Activated T-cell treated with anti-CD3 and anti-CD28 coated beads, Interleukin-2, amount 50 U/mL, for 24 hours (primary cell): ENCODE measurements around the gene LDLRAD4.

Experiments used
- DNase-seq: peaks from one replicate; pipeline ENCODE4 v3.0.0-alpha.2; 2020
- H3K27ac Mint-ChIP-seq: 2 replicates; pipeline ENCODE4 v1.8.0; 2020; ENCODE audit warnings: mild to moderate bottlenecking, mixed read lengths
- H3K27me3 Mint-ChIP-seq: 2 replicates; pipeline ENCODE4 v1.8.0; 2020; ENCODE audit warnings: mixed read lengths
- H3K36me3 Mint-ChIP-seq: 2 replicates; pipeline ENCODE4 v1.8.0; 2020; ENCODE audit warnings: low read depth, mixed read lengths
- H3K4me1 Mint-ChIP-seq: 2 replicates; pipeline ENCODE4 v1.8.0; 2020; ENCODE audit warnings: low read depth, mixed read lengths
- H3K4me3 Mint-ChIP-seq: 2 replicates; pipeline ENCODE4 v1.8.0; 2020; ENCODE audit warnings: mild to moderate bottlenecking, moderate library complexity, mixed read lengths
- H3K9me3 Mint-ChIP-seq: 2 replicates; pipeline ENCODE4 v1.8.0; 2020; ENCODE audit warnings: mixed read lengths

Gene LDLRAD4

GRCh38 chr18:13614641-13615288 is 396.2 kb downstream of the LDLRAD4 start:
- peak overlapping the region; percentile 77 for H3K4me3 Mint-ChIP-seq
- no peaks in the 10 kb centered on the region for H3K9me3 Mint-ChIP-seq
- no peaks in the 10 kb centered on the region for H3K27me3 Mint-ChIP-seq
- peaks cover 87% of the 10 kb centered on the region for H3K4me1 Mint-ChIP-seq
- H3K27ac Mint-ChIP-seq = peak overlapping the region; percentile 93
- peaks cover 27% of the 10 kb centered on the region for H3K36me3 Mint-ChIP-seq
- peak; percentile 60 for DNase-seq

GRCh38 chr18:13615432-13615861 is 396.9 kb downstream of the LDLRAD4 start:
- H3K4me3 Mint-ChIP-seq = peak overlapping the region; percentile 77
- no peak for DNase-seq
- no peaks in the 10 kb centered on the region for H3K27me3 Mint-ChIP-seq
- no peaks in the 10 kb centered on the region for H3K9me3 Mint-ChIP-seq
- H3K36me3 Mint-ChIP-seq = peaks cover 30% of the 10 kb centered on the region
- peaks cover 85% of the 10 kb centered on the region for H3K4me1 Mint-ChIP-seq
- peak overlapping the region; percentile 93 for H3K27ac Mint-ChIP-seq

DNA sequence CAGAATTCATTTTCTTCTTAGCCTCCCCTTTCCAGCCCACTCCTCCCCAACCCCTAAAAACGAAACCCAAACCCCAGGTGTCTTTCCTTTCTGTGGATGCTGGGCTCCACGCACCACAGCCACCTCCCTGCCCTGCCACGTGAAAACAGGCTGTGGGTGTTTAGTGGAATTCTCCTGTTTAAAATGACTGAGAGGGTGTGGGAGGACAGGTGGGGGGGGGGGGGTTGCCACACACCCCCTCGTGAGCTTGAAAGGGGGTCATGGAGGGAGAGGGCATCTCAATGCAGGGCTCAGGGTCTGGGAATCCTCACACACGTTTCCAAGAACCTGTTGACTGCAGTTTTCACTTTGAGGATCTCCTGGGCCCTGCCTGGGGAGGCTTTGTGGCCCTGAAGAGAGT is 397.5 kb downstream of the LDLRAD4 start:
- peaks cover 31% of the 10 kb centered on the region for H3K36me3 Mint-ChIP-seq
- H3K27ac Mint-ChIP-seq = peak overlapping the region; percentile 93
- no peaks in the 10 kb centered on the region for H3K9me3 Mint-ChIP-seq
- H3K27me3 Mint-ChIP-seq = no peaks in the 10 kb centered on the region
- peak; percentile 50 for DNase-seq
- H3K4me1 Mint-ChIP-seq = peaks cover 79% of the 10 kb centered on the region
- H3K4me3 Mint-ChIP-seq = peak overlapping the region; percentile 77

DNA sequence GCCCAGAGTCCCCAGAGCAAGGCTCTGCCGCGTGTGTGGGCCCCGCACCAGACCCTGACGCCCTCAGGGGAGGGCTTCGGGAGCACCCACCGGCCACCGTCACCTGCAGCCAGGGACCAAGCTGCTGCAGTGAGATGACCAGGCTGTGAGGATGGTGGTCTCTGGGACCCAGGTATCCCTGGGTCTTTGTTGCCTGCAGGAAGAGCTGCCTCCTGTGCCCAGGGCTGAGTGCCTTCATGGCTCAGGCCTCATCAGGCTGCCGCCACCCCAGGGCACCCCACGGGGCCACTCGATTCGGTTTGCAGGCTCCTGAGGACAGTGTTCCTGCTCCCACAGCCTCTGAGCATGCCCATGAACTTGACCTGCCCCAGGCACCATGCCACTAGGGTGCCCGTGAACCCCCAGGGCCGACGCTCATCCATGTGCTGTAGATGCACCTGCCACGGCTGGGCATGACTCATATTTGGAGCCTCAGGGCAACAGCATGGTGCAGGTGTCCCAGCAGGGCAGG is 398.0 kb downstream of the LDLRAD4 start:
- no peak for DNase-seq
- Mint-ChIP-seq H3K9me3 (no peaks in the 10 kb centered on the region), H3K27ac (peak overlapping the region; percentile 93), H3K27me3 (no peaks in the 10 kb centered on the region), H3K36me3 (peaks cover 37% of the 10 kb centered on the region), H3K4me3 (peak overlapping the region; percentile 77), H3K4me1 (peaks cover 73% of the 10 kb centered on the region)

DNA sequence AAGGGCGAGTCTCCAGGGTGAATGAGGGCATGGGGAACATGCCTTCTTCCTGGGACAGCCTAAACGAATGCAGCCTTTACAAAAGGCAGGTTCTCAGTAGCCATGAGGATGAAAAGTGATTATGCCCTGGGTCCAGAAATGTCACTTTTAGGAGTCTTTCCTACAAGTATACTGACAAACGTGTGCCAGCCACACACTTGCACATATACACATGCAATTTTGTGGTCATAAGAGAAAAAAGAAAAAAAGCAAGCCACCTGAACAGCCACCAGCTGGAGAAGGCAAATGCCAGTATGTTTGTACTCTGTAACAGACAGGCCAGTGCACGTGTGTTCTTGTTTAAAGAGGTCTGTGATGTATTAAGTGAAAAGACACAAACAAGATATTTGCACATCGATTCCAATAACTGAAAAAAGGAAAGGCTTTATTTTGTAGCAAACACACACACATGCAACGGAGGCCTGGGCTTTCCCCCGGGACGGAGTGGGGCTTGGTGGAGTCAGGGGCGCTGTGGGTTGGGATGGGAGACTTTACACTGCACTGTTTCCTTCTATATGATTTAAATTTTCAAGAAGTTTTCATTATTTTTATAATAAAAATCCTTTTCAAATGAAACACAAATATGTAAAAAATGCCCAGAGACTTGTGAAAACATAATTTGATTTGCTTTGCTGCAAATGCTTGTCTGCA is 399.4 kb downstream of the LDLRAD4 start:
- Mint-ChIP-seq H3K4me1 (peaks cover 59% of the 10 kb centered on the region), H3K27ac (peak overlapping the region; percentile 79), H3K36me3 (peaks cover 45% of the 10 kb centered on the region), H3K27me3 (no peaks in the 10 kb centered on the region), H3K9me3 (no peaks in the 10 kb centered on the region), H3K4me3 (no peak overlapping the region)
- no peak for DNase-seq

- no peaks in the 10 kb centered on the region for H3K27me3 Mint-ChIP-seq
- no peak overlapping the region for H3K4me3 Mint-ChIP-seq
- peaks cover 46% of the 10 kb centered on the region for H3K36me3 Mint-ChIP-seq
- H3K27ac Mint-ChIP-seq = no peak overlapping the region
- peaks cover 50% of the 10 kb centered on the region for H3K4me1 Mint-ChIP-seq
- H3K9me3 Mint-ChIP-seq = no peaks in the 10 kb centered on the region
- DNase-seq = peak; percentile 25
Measured at GRCh38 chr18:13618760-13619438, 400.3 kb downstream of the LDLRAD4 start.

DNA sequence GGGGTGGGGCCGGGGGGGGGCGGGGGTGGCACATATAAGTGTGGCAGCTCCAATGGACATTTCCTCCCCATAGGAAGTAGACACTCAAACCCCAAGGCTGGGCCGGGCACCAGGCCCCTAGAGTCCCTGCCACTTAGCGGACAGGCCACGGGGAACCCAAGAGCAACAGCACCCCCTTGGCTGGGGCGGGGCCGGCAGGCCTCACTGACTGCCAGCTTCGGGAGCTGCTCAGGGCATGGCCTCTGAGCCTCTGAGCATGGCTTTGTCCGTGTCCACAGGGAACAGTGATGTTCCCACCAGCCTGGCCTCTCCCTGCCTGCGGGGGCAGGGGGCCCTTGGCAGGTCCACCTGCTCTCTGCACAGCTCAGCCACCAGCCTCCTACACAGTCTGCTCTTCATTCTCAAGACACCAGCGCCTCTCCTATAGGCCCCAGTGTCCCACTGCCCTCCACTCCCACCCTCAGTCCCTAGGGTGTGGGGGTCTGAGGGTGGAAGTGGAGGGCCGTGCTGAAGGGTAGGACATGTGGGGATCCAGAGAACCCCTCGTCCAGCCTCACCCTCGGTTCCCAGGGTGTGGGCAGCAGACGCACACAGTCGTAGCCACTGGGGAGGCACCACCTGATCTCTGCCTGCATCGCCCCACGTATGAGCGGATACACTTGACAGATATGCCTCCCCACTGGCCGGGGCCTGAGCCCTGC is 401.1 kb downstream of the LDLRAD4 start:
- Mint-ChIP-seq H3K4me1 (peaks cover 43% of the 10 kb centered on the region), H3K36me3 (peaks cover 43% of the 10 kb centered on the region), H3K4me3 (no peak overlapping the region), H3K9me3 (no peaks in the 10 kb centered on the region), H3K27me3 (no peaks in the 10 kb centered on the region), H3K27ac (no peak overlapping the region)
- no peak for DNase-seq

GRCh38 chr18:13620206-13620672 is 401.7 kb downstream of the LDLRAD4 start:
- Mint-ChIP-seq H3K36me3 (peaks cover 38% of the 10 kb centered on the region), H3K27ac (peak overlapping the region; percentile 48)

GRCh38 chr18:13620818-13621445 is 402.4 kb downstream of the LDLRAD4 start:
- no peak for DNase-seq
- Mint-ChIP-seq H3K27ac (no peak overlapping the region), H3K4me3 (no peak overlapping the region), H3K4me1 (peaks cover 34% of the 10 kb centered on the region), H3K36me3 (peaks cover 38% of the 10 kb centered on the region), H3K9me3 (no peaks in the 10 kb centered on the region), H3K27me3 (no peaks in the 10 kb centered on the region)

More at GRCh38 chr18:13620206-13620672, 401.7 kb downstream of the LDLRAD4 start:
- Mint-ChIP-seq H3K27me3 (no peaks in the 10 kb centered on the region), H3K4me1 (peaks cover 39% of the 10 kb centered on the region), H3K4me3 (no peak overlapping the region), H3K9me3 (no peaks in the 10 kb centered on the region)
- DNase-seq = no peak

DNA sequence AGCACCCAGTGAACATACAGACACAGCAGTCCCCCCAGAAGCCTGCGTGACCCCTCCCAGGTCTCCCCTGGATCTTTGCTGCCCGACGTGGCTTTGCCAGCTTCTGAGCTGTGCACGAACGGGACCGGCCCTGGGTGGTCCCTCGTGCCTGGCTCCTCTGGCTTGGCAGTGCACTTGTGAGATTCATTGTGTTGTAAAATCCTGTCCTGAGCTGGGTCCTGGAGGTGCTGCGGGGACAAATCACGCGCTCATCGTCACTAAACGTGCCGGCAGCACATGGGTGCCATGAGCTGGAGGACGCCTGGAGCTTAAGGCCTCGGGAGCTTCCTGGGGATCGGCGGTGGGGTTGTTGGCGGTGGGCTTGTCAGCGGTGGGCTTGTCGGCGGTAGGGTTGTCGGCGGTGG is 402.9 kb downstream of the LDLRAD4 start:
- H3K4me3 Mint-ChIP-seq = no peak overlapping the region
- no peaks in the 10 kb centered on the region for H3K27me3 Mint-ChIP-seq
- no peak overlapping the region for H3K27ac Mint-ChIP-seq
- no peaks in the 10 kb centered on the region for H3K9me3 Mint-ChIP-seq
- H3K36me3 Mint-ChIP-seq = peaks cover 39% of the 10 kb centered on the region
- DNase-seq = no peak
- peaks cover 33% of the 10 kb centered on the region for H3K4me1 Mint-ChIP-seq

DNA sequence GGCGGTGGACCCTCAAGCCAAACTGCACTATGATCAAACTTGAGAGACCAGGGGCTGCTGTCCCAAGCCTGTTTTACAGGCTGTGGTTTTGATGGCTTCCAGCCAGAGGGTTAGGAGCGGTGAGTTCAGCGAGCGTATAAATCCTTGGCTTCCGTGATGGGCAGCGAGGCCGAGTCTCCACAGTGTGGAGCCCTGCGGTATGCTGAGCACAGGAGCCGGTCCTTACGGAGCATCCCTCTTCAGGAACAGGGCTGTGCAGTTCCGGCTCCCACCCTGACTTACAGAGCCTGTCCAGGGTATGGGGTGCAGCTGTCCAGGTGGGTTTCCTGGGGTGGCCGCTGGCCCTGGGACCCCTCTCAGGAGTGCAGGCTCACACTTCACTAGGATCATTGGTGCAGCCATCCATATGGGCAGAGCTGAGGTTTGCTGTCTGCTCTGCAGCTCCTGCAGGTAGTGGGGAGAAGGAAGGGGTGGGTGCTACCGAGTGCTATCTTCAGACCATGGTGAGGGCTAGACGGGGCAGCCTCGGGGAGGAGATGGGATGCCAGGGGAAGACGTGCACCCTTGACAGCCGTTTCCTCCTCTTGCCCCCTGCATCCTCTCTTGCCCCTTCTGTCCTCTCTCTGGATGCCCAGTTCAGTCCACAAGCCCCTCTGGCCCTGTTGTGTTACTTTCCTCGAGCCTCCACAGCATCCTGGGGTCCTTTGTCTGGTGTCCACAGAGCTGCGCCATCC is 403.5 kb downstream of the LDLRAD4 start:
- H3K9me3 Mint-ChIP-seq = no peaks in the 10 kb centered on the region
- DNase-seq = no peak
- no peak overlapping the region for H3K4me3 Mint-ChIP-seq
- no peaks in the 10 kb centered on the region for H3K27me3 Mint-ChIP-seq
- peaks cover 31% of the 10 kb centered on the region for H3K4me1 Mint-ChIP-seq
- peaks cover 40% of the 10 kb centered on the region for H3K36me3 Mint-ChIP-seq
- H3K27ac Mint-ChIP-seq = no peak overlapping the region

DNA sequence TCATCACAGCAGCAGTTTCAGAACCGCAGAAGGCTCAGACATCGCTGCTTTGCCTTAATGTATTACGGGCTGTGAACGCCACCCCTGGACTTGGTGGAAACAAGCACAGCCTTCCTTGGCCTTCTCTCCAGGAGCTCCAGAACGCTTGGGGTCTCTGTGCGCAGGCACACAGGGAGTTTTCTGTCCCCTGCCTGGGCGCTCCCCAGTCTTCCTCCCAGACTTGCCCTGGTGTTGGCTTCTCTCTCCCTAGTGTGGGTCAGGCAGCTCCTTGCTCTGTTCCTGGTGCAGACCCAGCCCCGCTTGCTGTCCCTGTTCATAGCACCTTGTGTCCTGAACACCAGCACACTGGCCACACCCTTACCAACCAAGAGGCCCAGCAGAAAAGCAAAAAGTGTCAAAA is 404.2 kb downstream of the LDLRAD4 start:
- Mint-ChIP-seq H3K27me3 (no peaks in the 10 kb centered on the region), H3K4me1 (peaks cover 30% of the 10 kb centered on the region), H3K36me3 (peaks cover 40% of the 10 kb centered on the region), H3K4me3 (no peak overlapping the region), H3K27ac (peak overlapping the region; percentile 62), H3K9me3 (no peaks in the 10 kb centered on the region)
- no peak for DNase-seq

GRCh38 chr18:13623348-13623747 is 404.8 kb downstream of the LDLRAD4 start:
- peak overlapping the region; percentile 61 for H3K27ac Mint-ChIP-seq
- no peak for DNase-seq
- no peak overlapping the region for H3K4me3 Mint-ChIP-seq
- H3K36me3 Mint-ChIP-seq = peaks cover 40% of the 10 kb centered on the region
- peaks cover 27% of the 10 kb centered on the region for H3K4me1 Mint-ChIP-seq
- no peaks in the 10 kb centered on the region for H3K9me3 Mint-ChIP-seq
- H3K27me3 Mint-ChIP-seq = no peaks in the 10 kb centered on the region
